D341Med (cell line): ENCODE results near the gene PLA2G2F.

Source experiments
- DNase-seq: peaks from one replicate; pipeline ENCODE4 v3.0.0; 2012; ENCODE audit warnings: low spot score

The PLA2G2F gene

GRCh38 chr1:20191266-20191825, 52.2 kb downstream of the PLA2G2F start:
- no peak for DNase-seq

DNA sequence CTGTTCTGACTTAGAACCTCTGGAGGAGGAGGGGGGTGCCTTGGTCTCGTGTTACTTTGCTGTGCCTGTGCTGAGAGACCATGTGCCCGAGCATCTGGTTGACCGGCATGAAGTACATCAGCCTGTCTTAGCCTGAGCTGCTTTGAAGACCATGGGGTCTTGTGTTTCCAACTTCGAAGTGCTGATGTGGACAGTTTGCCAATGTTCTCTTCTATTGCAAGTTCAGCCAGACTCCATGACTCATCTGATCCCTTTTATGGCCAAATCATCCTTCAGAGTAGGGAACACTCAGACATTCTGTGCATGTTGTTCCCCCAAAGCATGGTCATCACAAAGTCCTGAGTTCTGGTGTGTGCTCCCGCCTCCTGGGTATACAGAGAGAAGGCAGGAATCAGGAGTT, 53.2 kb downstream of the PLA2G2F start:
- DNase-seq: no peak

- DNase-seq: no peak
Measured at GRCh38 chr1:20192871-20193411, 53.8 kb downstream of the PLA2G2F start.

DNA sequence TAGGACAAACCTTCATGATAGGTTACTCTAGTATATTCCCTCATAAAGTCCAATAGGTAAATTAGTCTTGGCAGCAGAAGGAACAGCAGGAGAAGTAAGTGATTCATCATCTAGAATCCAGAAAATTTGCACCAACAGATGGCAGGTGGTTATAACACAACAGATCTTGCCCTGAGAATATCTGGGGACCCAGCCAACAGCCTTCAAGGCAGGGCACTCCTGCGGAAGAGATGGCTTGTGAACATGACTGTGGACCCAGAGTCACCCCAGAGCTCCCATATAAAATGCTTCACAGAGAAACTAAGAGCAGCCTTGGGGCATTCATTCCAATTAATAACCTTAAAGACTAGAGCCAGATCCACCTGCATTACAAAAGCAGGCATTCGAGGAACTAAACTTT, 55.1 kb downstream of the PLA2G2F start:
- no peak for DNase-seq

- DNase-seq: peak; percentile 69
Measured at GRCh38 chr1:20194757-20195461, 55.8 kb downstream of the PLA2G2F start.

DNA sequence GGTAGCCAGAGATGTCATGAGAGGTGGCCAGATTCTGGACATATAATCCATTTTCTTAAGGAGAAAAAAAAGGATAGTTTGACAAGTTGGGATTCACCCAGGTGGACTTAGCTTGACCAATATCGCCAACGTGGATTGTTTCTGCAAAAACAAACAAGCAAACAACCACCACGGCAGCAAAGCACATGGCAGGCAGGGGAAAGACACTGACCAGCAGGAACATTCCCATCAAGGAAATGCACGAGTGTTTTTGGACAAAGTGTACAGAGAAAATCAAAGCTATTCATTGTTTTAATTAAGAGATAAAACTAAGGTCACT, 56.3 kb downstream of the PLA2G2F start:
- no peak for DNase-seq

GRCh38 chr1:20197329-20197791, 58.2 kb downstream of the PLA2G2F start:
- DNase-seq: no peak

GRCh38 chr1:20198296-20198695, 59.2 kb downstream of the PLA2G2F start:
- DNase-seq: no peak

- DNase-seq: no peak
Measured at GRCh38 chr1:20198918-20199317, 59.8 kb downstream of the PLA2G2F start.

DNA sequence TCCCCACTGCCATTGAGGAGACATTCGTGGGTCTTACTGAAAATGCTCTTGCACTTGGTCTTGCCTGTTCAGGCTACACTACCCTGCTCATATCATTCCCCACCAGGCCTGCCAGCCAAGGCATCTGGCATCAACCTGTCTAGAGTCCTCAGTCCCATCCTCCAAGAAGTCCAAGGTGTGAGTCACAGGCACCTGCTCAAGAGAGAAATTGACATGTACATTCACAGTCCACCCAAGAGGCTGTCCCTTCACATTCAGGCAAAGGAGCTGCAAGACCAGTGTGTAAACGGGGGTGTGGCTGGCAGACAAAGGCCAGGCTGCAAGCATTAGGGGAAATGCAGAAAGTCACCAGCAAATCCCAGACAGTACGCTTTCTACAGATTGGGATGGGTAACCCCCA, 60.3 kb downstream of the PLA2G2F start:
- no peak for DNase-seq

- DNase-seq: no peak
Measured at GRCh38 chr1:20199840-20200239, 60.7 kb downstream of the PLA2G2F start.
